DND-41 (cell line): ENCODE data around the gene PTPN3.

ENCODE experiments used
- ATAC-seq: fragments of 200-7000 bp; cut with Tn5 transposase; 3 replicates; pipeline ENCODE4 v1.9.1; 2021; ENCODE audit warnings: low read depth; ENCODE audit not compliant: insufficient read depth
- DNase-seq: peaks from one replicate; pipeline ENCODE4 v3.0.0-alpha.2; 2020
- H2AFZ ChIP-seq: 2 replicates; pipeline ENCODE4 v1.6.0; 2012; ENCODE audit warnings: low read depth, low read length
- H3K27ac ChIP-seq: 2 replicates; pipeline ENCODE4 v1.5.1; 2012; ENCODE audit warnings: low read length, inconsistent platforms
- H3K27me3 ChIP-seq: fragments of 200-600 bp; sonication (generic); 2 replicates; pipeline ENCODE4 v1.6.0; 2012; ENCODE audit warnings: low read length, mild to moderate bottlenecking, inconsistent platforms; ENCODE audit not compliant: insufficient read depth, poor library complexity
- H3K36me3 ChIP-seq: 2 replicates; pipeline ENCODE4 v1.5.1; 2012; ENCODE audit warnings: low read length, inconsistent platforms; ENCODE audit not compliant: insufficient read depth
- H3K4me1 ChIP-seq: 2 replicates; pipeline ENCODE4 v1.5.1; 2012; ENCODE audit warnings: mild to moderate bottlenecking, low read length; ENCODE audit not compliant: insufficient read depth
- H3K4me2 ChIP-seq: 2 replicates; pipeline ENCODE4 v1.6.0; 2012; ENCODE audit warnings: mild to moderate bottlenecking, moderate library complexity, low read length, inconsistent platforms; ENCODE audit not compliant: insufficient read depth
- H3K4me3 ChIP-seq, 2 experiments: fragments of 200-600 bp in 1 of 2; shearing (Covaris generic) in 1 of 2; 2 replicates each; pipeline ENCODE4 v1.5.1; 2012 to 2016; ENCODE audit warnings: inconsistent platforms in 2 of 2, low read length in 2 of 2, mild to moderate bottlenecking in 2 of 2, low read depth in 1 of 2, moderate library complexity in 1 of 2
- H3K79me2 ChIP-seq: 2 replicates; pipeline ENCODE4 v1.6.0; 2012; ENCODE audit warnings: low read length, inconsistent platforms; ENCODE audit not compliant: insufficient read depth
- H3K9ac ChIP-seq: 2 replicates; pipeline ENCODE4 v1.6.0; 2012; ENCODE audit warnings: low read depth, mild to moderate bottlenecking, inconsistent platforms, low read length, moderate library complexity
- H3K9me3 ChIP-seq: 2 replicates; pipeline ENCODE4 v1.5.1; 2012; ENCODE audit warnings: low read length, moderate library complexity, mild to moderate bottlenecking, inconsistent platforms; ENCODE audit not compliant: insufficient read depth, severe bottlenecking
- H4K20me1 ChIP-seq: 2 replicates; pipeline ENCODE4 v1.6.0; 2012; ENCODE audit warnings: low read length; ENCODE audit not compliant: insufficient read depth
- CTCF ChIP-seq: IDR thresholded peaks from 2 replicates; pipeline ENCODE4 v1.5.1; 2012; ENCODE audit warnings: borderline replicate concordance, low read length, moderate library complexity, mild to moderate bottlenecking; ENCODE audit not compliant: poor library complexity, severe bottlenecking; ENCODE audit errors: extremely low read depth
- EZH2 ChIP-seq: IDR thresholded peaks from 3 replicates; pipeline ENCODE4 v1.6.1; 2012; ENCODE audit warnings: borderline replicate concordance, low read depth, mild to moderate bottlenecking, moderate library complexity, low read length, inconsistent platforms; ENCODE audit not compliant: severe bottlenecking

The PTPN3 gene

GRCh38 chr9:109469646-109470358, 28.3 kb downstream of the PTPN3 start:
- Histone ChIP-seq H3K9me3 (no peaks in the 10 kb centered on the region), H3K36me3 (no peaks in the 10 kb centered on the region), H3K27me3 (no peaks in the 10 kb centered on the region), H2AFZ (no peak overlapping the region), H3K4me2 (no peak overlapping the region), H4K20me1 (no peaks in the 10 kb centered on the region), H3K4me1 (peaks cover 51% of the 10 kb centered on the region), H3K4me3 (no peak overlapping the region), H3K9ac (no peak overlapping the region), H3K27ac (no peak overlapping the region; the same call in 1 of the 2 replicates), H3K79me2 (no peaks in the 10 kb centered on the region)
- TF ChIP-seq CTCF (peak; percentile 96), EZH2 (no peak)
- peak; percentile 79 for ATAC-seq
- DNase-seq, result peak; percentile 84

GRCh38 chr9:109468927-109469326, 29.2 kb downstream of the PTPN3 start:
- Histone ChIP-seq H3K9ac (0 out of 2 replicates have a peak overlapping the region, but pooled peaks have one; percentile 15), H3K9me3 (no peaks in the 10 kb centered on the region), H3K27me3 (no peaks in the 10 kb centered on the region), H3K27ac (peak overlapping the region; percentile 76), H2AFZ (peak overlapping the region; percentile 15; the same call in 1 of the 2 replicates), H3K4me1 (peaks cover 60% of the 10 kb centered on the region), H4K20me1 (no peaks in the 10 kb centered on the region), H3K36me3 (no peaks in the 10 kb centered on the region), H3K4me3 (no peak overlapping the region), H3K79me2 (no peaks in the 10 kb centered on the region), H3K4me2 (no peak overlapping the region)
- ATAC-seq (no peak), DNase-seq (no peak)
- TF ChIP-seq CTCF (no peak), EZH2 (no peak)

- Histone ChIP-seq H3K9me3 (no peaks in the 10 kb centered on the region), H3K4me2 (peak overlapping the region; percentile 41; the same call in 1 of the 2 replicates), H4K20me1 (no peaks in the 10 kb centered on the region), H3K36me3 (no peaks in the 10 kb centered on the region), H3K4me1 (peaks cover 68% of the 10 kb centered on the region), H2AFZ (peak overlapping the region; percentile 45), H3K27me3 (no peaks in the 10 kb centered on the region), H3K79me2 (no peaks in the 10 kb centered on the region), H3K27ac (peak overlapping the region; percentile 82), H3K9ac (peak overlapping the region; percentile 18), H3K4me3 (no peak overlapping the region)
- peak; percentile 74 for ATAC-seq
- TF ChIP-seq EZH2 (no peak), CTCF (no peak)
- peak; percentile 59 for DNase-seq
These were observed 30.2 kb downstream of the PTPN3 start for GRCh38 chr9:109467936-109468335.
